ENCODE results near the gene THSD1. TPM values are rescaled to one million over a fixed set of nuclear protein-coding genes. Genes with fewer than 3 reads are reported as not detected.

The THSD1 gene
- total RNA-seq, 1 experiment from 2014 or later, result 0.39 TPM

GRCh38 chr13:52406629-52407028, 657 bp upstream of the THSD1 start (continued):
- TF ChIP-seq CREM (CRISPR knock-in tag; IDR thresholded peaks at IDR 0.05) (no peak), RORB (CRISPR knock-in tag; IDR thresholded peaks at IDR 0.05) (no peak)

DNA sequence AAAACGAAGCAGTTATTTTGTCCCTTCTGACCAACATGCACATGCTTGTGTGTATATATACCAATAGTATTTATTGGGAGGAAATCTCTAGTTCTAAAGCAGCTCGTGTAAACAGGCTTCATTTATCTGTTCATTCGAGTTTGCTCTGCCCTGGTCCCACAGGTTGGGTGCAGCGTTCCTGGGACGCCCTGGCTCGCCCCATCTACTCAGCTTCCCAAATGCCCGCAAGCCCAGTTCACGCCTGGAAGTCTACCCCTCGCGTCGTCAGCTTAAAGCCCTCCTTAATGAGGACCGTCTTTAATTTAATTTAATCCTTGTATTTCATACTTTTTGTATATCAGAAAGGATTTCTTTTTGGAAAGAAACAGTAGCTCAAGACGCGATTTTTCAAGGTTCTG, 604 bp downstream of the THSD1 start:
- Mint-ChIP-seq H3K27ac (no peak overlapping the region), H3K4me1 (peaks cover 15% of the 10 kb centered on the region), H3K4me3 (peak overlapping the region; percentile 69), H3K36me3 (no peaks in the 10 kb centered on the region), H3K9me3 (no peaks in the 10 kb centered on the region), H3K27me3 (ENCODE audit: low read depth) (peaks cover 45% of the 10 kb centered on the region)
- ChIA-PET CTCF (interaction anchor here (0.5 to 5.8 kb wide), 3 partner anchors 25 to 446 kb away, joined by 3 to 35 read pairs (median 4); partner anchors contain the start of gene VPS36), POLR2A (no interaction called here)
- TF ChIP-seq, protein P1, sequence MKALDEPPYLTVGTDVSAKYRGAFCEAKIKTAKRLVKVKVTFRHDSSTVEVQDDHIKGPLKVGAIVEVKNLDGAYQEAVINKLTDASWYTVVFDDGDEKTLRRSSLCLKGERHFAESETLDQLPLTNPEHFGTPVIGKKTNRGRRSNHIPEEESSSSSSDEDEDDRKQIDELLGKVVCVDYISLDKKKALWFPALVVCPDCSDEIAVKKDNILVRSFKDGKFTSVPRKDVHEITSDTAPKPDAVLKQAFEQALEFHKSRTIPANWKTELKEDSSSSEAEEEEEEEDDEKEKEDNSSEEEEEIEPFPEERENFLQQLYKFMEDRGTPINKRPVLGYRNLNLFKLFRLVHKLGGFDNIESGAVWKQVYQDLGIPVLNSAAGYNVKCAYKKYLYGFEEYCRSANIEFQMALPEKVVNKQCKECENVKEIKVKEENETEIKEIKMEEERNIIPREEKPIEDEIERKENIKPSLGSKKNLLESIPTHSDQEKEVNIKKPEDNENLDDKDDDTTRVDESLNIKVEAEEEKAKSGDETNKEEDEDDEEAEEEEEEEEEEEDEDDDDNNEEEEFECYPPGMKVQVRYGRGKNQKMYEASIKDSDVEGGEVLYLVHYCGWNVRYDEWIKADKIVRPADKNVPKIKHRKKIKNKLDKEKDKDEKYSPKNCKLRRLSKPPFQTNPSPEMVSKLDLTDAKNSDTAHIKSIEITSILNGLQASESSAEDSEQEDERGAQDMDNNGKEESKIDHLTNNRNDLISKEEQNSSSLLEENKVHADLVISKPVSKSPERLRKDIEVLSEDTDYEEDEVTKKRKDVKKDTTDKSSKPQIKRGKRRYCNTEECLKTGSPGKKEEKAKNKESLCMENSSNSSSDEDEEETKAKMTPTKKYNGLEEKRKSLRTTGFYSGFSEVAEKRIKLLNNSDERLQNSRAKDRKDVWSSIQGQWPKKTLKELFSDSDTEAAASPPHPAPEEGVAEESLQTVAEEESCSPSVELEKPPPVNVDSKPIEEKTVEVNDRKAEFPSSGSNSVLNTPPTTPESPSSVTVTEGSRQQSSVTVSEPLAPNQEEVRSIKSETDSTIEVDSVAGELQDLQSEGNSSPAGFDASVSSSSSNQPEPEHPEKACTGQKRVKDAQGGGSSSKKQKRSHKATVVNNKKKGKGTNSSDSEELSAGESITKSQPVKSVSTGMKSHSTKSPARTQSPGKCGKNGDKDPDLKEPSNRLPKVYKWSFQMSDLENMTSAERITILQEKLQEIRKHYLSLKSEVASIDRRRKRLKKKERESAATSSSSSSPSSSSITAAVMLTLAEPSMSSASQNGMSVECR (CRISPR knock-in tag; IDR thresholded peaks at IDR 0.05; ENCODE audit: borderline replicate concordance), result no peak
- TF ChIP-seq HMGXB4 (CRISPR knock-in tag; IDR thresholded peaks at IDR 0.05), result no peak
- no peak for TF ChIP-seq JUN (CRISPR knock-in tag; IDR thresholded peaks at IDR 0.05)
- TF ChIP-seq, protein P2, sequence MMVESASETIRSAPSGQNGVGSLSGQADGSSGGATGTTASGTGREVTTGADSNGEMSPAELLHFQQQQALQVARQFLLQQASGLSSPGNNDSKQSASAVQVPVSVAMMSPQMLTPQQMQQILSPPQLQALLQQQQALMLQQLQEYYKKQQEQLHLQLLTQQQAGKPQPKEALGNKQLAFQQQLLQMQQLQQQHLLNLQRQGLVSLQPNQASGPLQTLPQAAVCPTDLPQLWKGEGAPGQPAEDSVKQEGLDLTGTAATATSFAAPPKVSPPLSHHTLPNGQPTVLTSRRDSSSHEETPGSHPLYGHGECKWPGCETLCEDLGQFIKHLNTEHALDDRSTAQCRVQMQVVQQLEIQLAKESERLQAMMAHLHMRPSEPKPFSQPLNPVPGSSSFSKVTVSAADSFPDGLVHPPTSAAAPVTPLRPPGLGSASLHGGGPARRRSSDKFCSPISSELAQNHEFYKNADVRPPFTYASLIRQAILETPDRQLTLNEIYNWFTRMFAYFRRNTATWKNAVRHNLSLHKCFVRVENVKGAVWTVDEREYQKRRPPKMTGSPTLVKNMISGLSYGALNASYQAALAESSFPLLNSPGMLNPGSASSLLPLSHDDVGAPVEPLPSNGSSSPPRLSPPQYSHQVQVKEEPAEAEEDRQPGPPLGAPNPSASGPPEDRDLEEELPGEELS (CRISPR knock-in tag; IDR thresholded peaks at IDR 0.05), result no peak
- TF ChIP-seq ZSCAN18 (CRISPR knock-in tag; IDR thresholded peaks at IDR 0.05), result no peak
- TF ChIP-seq TEAD1 (CRISPR knock-in tag; IDR thresholded peaks at IDR 0.05), result no peak
- no peak for TF ChIP-seq NFATC4 (CRISPR knock-in tag; IDR thresholded peaks at IDR 0.05)
- TF ChIP-seq, protein P3, sequence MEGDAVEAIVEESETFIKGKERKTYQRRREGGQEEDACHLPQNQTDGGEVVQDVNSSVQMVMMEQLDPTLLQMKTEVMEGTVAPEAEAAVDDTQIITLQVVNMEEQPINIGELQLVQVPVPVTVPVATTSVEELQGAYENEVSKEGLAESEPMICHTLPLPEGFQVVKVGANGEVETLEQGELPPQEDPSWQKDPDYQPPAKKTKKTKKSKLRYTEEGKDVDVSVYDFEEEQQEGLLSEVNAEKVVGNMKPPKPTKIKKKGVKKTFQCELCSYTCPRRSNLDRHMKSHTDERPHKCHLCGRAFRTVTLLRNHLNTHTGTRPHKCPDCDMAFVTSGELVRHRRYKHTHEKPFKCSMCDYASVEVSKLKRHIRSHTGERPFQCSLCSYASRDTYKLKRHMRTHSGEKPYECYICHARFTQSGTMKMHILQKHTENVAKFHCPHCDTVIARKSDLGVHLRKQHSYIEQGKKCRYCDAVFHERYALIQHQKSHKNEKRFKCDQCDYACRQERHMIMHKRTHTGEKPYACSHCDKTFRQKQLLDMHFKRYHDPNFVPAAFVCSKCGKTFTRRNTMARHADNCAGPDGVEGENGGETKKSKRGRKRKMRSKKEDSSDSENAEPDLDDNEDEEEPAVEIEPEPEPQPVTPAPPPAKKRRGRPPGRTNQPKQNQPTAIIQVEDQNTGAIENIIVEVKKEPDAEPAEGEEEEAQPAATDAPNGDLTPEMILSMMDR (IDR thresholded peaks at IDR 0.05), result no peak
- TF ChIP-seq, protein P4, sequence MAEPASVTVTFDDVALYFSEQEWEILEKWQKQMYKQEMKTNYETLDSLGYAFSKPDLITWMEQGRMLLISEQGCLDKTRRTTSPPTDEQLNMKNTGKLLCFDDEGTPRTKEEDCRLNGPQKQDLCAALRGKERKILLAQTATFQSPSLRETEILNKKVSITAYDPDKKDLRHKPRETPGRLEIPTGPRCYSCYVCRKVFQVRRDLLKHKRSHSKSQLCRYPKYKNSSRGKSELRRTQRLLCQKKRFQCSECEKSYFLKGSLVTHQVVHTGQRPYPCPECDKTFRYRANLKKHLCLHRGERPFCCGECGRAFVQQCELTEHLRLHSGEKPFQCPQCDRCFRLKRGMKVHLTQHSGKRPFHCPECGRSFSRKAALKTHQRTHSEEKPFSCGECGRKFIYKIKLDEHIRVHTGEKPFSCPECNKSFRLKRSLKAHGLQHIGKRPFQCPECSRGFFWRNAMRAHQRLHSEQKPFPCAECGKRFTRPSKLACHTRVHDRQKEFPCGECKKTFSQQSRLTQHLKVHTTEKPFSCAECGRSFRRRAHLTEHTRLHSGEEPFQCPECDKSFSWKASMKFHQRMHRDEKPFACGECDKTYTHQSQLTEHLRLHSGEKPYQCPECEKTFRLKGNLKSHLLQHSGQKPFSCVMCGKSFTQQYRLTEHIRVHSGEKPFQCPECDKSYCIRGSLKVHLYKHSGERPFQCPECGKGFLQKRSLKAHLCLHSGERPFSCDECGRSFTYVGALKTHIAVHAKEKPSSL (CRISPR knock-in tag; conservative IDR thresholded peaks at IDR 0.05), result no peak
- no peak for TF ChIP-seq ZNF232 (CRISPR knock-in tag; IDR thresholded peaks at IDR 0.05)
- no peak for TF ChIP-seq USF2 (CRISPR knock-in tag; IDR thresholded peaks at IDR 0.05)
- DNase-seq (ENCODE audit: low spot score), result peak; percentile 23
- peak; percentile 59 for ATAC-seq
